Stomach smooth muscle (tissue), 2 donors: ENCODE data around the gene TDRD7.
A peak's percentile ranks its signal among the peaks of the same experiment; 100 is the strongest.

Experiments
- H3K27ac ChIP-seq: one replicate; pipeline ENCODE4 v1.7.0; 2013; ENCODE audit warnings: mild to moderate bottlenecking, low read length, inconsistent platforms
- H3K27me3 ChIP-seq, 2 donors: one replicate each; pipeline ENCODE4 v1.7.0; 2013; ENCODE audit warnings: low read length in 2 of 2; ENCODE audit not compliant: insufficient read depth in 2 of 2, control insufficient read depth in 1 of 2
- H3K36me3 ChIP-seq, 2 donors: one replicate each; pipeline ENCODE4 v1.7.0; 2013; ENCODE audit warnings: low read length in 2 of 2; ENCODE audit not compliant: control insufficient read depth in 2 of 2, insufficient read depth in 2 of 2
- H3K4me1 ChIP-seq: one replicate; pipeline ENCODE4 v1.7.0; 2013; ENCODE audit warnings: low read length; ENCODE audit not compliant: control insufficient read depth, insufficient read depth
- H3K4me3 ChIP-seq, 2 donors: one replicate each; pipeline ENCODE4 v1.7.0; 2013; ENCODE audit warnings: low read length in 2 of 2
- H3K9ac ChIP-seq, 2 donors: one replicate each; pipeline ENCODE4 v1.7.0; 2013; ENCODE audit warnings: low read length in 2 of 2, mild to moderate bottlenecking in 1 of 2
- H3K9me3 ChIP-seq, 2 donors: one replicate each; pipeline ENCODE4 v1.7.0; 2013; ENCODE audit warnings: low read length in 2 of 2; ENCODE audit not compliant: control insufficient read depth in 2 of 2
- donor health status: healthy.
- donor health status: Pancreatic carcinoma.

The TDRD7 gene

GRCh38 chr9:97405551-97405950, 6.3 kb upstream of the TDRD7 start:
- Histone ChIP-seq H3K27ac (no peak overlapping the region), H3K4me3 (no peak overlapping the region), H3K27me3 (no peaks in the 10 kb centered on the region), H3K9me3 (peaks cover 7 to 10% of the 10 kb centered on the region in 2 donors), H3K9ac (no peak overlapping the region), H3K36me3 (no peaks in the 10 kb centered on the region), H3K4me1 (no peaks in the 10 kb centered on the region)

DNA sequence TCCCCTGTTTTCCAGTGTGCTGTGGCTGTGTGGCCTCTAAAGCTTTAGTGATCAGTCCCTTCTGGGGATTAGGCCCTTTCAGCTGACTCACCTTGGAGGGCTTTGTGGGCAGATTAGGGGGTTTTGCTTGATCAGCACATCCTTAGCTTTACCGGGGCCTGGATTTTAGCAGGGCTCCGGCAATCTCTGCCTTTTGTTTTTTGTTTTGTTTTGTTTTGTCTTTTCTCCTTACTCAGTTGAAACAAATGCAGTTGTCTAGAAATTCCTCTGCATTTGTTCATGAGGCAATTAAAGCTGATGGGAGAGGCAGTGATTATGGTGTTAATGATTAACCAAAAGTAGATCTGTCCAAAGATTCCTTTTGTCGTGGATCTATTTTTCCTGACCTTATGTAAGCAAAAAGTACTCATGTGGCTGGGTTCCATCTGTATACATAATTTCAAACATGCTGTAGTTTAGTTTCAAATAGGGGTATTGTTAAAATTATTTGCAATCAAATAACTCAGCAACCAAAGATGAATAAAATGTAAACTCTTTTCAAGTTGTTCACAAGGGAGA, 5.2 kb upstream of the TDRD7 start:
- Histone ChIP-seq H3K27me3 (no peaks in the 10 kb centered on the region), H3K36me3 (no peaks in the 10 kb centered on the region), H3K27ac (no peak overlapping the region), H3K4me3 (no peak overlapping the region), H3K4me1 (no peaks in the 10 kb centered on the region), H3K9ac (no peak overlapping the region), H3K9me3 (peaks cover 7 to 10% of the 10 kb centered on the region in 2 donors)

- Histone ChIP-seq H3K9me3 (peaks cover 5 to 7% of the 10 kb centered on the region in 2 donors), H3K4me3 (no peak overlapping the region), H3K36me3 (no peaks in the 10 kb centered on the region), H3K27me3 (no peaks in the 10 kb centered on the region), H3K27ac (no peak overlapping the region), H3K9ac (no peak overlapping the region), H3K4me1 (peaks cover 7% of the 10 kb centered on the region)
Measured at GRCh38 chr9:97408562-97408961, 3.3 kb upstream of the TDRD7 start.

DNA sequence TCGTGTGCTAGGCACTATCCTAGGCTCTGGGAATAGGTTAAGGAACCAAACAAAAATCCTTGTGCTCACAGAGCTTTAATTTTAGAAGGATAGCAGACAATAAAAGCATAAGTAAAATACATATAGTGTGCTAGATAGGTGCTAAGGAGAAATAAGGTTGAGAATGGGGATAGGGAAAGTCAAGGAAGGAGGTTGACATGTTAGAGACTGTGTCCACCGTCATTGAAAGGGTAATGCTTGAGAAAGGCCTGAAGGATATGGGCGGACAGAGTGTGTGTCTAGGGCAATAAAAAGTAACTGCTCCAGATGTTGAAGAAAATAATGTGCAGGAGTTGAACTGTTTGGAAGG, 482 bp upstream of the TDRD7 start:
- Histone ChIP-seq H3K27ac (no peak overlapping the region), H3K27me3 (no peaks in the 10 kb centered on the region), H3K4me1 (peaks cover 7% of the 10 kb centered on the region), H3K4me3 (peak overlapping the region; percentile 61 to 79), H3K9me3 (no peaks in the 10 kb centered on the region), H3K9ac (no peak overlapping the region), H3K36me3 (no peaks in the 10 kb centered on the region)

GRCh38 chr9:97412626-97413385, 910 bp downstream of the TDRD7 start:
- Histone ChIP-seq H3K36me3 (no peaks in the 10 kb centered on the region), H3K4me1 (peaks cover 7% of the 10 kb centered on the region), H3K27me3 (no peaks in the 10 kb centered on the region), H3K4me3 (peak overlapping the region; percentile 57 to 79), H3K27ac (peak overlapping the region; percentile 6), H3K9me3 (no peaks in the 10 kb centered on the region), H3K9ac (peak overlapping the region; percentile 43 to 78)

DNA sequence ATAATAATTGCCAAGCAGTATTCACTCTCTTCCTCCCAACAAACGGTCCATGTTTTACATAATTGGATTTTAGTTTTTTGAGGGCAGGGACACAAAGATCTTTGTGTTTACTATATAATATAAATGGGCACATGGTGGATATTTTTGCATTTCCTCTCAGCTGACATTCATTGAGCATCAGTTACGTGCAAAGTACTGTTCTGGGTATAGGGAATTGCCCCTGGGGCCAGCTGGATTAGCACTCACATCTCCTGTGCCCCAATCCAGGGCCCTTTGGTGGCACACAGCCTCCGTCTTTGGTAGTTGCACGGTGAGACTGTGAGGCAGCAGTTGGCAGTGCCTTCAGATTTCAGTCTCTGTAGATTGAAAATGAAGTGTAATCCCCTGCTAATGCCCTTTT, 1.6 kb downstream of the TDRD7 start:
- H3K9ac ChIP-seq, result no peak overlapping the region
- H3K4me1 ChIP-seq, result peaks cover 7% of the 10 kb centered on the region
- H3K9me3 ChIP-seq, result no peaks in the 10 kb centered on the region
- no peak overlapping the region for H3K4me3 ChIP-seq
- H3K27me3 ChIP-seq, result no peaks in the 10 kb centered on the region
- H3K27ac ChIP-seq, result no peak overlapping the region
- no peaks in the 10 kb centered on the region for H3K36me3 ChIP-seq

- Histone ChIP-seq H3K4me3 (no peak overlapping the region), H3K9me3 (no peaks in the 10 kb centered on the region), H3K36me3 (no peaks in the 10 kb centered on the region), H3K27ac (no peak overlapping the region), H3K4me1 (peaks cover 7% of the 10 kb centered on the region), H3K9ac (no peak overlapping the region), H3K27me3 (no peaks in the 10 kb centered on the region)
Measured at GRCh38 chr9:97415146-97415545, 3.2 kb downstream of the TDRD7 start.

DNA sequence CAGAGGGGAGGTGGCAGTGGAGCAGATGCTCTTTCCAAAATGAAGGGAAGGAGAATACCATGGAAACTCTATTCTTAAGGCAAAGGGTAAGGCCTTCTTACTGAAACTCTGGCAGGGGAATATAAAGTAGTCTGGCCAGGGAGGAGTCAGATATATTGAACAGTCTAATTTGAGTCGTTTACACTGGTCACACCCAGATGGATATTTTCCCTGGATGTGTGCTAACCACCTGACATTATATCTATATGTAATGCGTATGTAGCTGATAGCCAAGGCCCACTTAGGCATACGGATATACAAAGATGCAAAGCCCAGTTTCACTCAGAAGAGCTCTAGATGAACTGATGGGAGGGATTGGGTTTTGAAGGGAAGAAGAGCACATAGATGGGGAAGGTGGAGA, 7.0 kb downstream of the TDRD7 start:
- H3K27ac ChIP-seq, result no peak overlapping the region
- H3K36me3 ChIP-seq, result no peaks in the 10 kb centered on the region
- no peaks in the 10 kb centered on the region for H3K4me1 ChIP-seq
- no peak overlapping the region for H3K9ac ChIP-seq
- H3K9me3 ChIP-seq, result no peaks in the 10 kb centered on the region
- H3K4me3 ChIP-seq, result no peak overlapping the region
- H3K27me3 ChIP-seq, result no peaks in the 10 kb centered on the region

- H3K36me3 ChIP-seq, result no peaks in the 10 kb centered on the region
Measured at GRCh38 chr9:97419309-97419867, 7.5 kb downstream of the TDRD7 start.

GRCh38 chr9:97425336-97425972, 13.6 kb downstream of the TDRD7 start:
- no peaks in the 10 kb centered on the region for H3K9me3 ChIP-seq
- H3K36me3 ChIP-seq, result peaks cover 3 to 7% of the 10 kb centered on the region in 2 donors
- H3K27ac ChIP-seq, result no peak overlapping the region
- no peak overlapping the region for H3K4me3 ChIP-seq
- no peaks in the 10 kb centered on the region for H3K27me3 ChIP-seq
- no peaks in the 10 kb centered on the region for H3K4me1 ChIP-seq
- H3K9ac ChIP-seq, result no peak overlapping the region

More at GRCh38 chr9:97419309-97419867, 7.5 kb downstream of the TDRD7 start:
- Histone ChIP-seq H3K9ac (no peak overlapping the region), H3K9me3 (no peaks in the 10 kb centered on the region), H3K4me1 (no peaks in the 10 kb centered on the region), H3K27ac (no peak overlapping the region), H3K4me3 (no peak overlapping the region), H3K27me3 (no peaks in the 10 kb centered on the region)

- Histone ChIP-seq H3K4me1 (no peaks in the 10 kb centered on the region), H3K27ac (no peak overlapping the region), H3K9ac (no peak overlapping the region), H3K27me3 (no peaks in the 10 kb centered on the region), H3K4me3 (no peak overlapping the region), H3K36me3 (peaks cover 3 to 7% of the 10 kb centered on the region in 2 donors), H3K9me3 (no peaks in the 10 kb centered on the region)
Measured at GRCh38 chr9:97425973-97426336, 14.1 kb downstream of the TDRD7 start.
